Stomach (tissue), 4 donors: ENCODE results near the gene PROSER3.

Source experiments
- POLR2AphosphoS5 ChIP-seq, 3 donors: sonication (generic); formaldehyde crosslinking; IDR thresholded peaks; one replicate each; pipeline ENCODE4 v1.6.1; 2016; ENCODE audit warnings: antibody characterized with exemption in 3 of 3
- TF ChIP-seq, protein P1 (sequence below), 7 experiments: fragments of 450-650 bp in 4 of 7; fragments of 200-600 bp in 3 of 7; sonication (generic) in 3 of 7; IDR thresholded peaks; one replicate each; pipeline ENCODE4 v1.5.1; 2016 to 2019; ENCODE audit warnings: antibody characterized with exemption in 7 of 7, control low read depth in 2 of 7, mild to moderate bottlenecking in 1 of 7

DNA sequence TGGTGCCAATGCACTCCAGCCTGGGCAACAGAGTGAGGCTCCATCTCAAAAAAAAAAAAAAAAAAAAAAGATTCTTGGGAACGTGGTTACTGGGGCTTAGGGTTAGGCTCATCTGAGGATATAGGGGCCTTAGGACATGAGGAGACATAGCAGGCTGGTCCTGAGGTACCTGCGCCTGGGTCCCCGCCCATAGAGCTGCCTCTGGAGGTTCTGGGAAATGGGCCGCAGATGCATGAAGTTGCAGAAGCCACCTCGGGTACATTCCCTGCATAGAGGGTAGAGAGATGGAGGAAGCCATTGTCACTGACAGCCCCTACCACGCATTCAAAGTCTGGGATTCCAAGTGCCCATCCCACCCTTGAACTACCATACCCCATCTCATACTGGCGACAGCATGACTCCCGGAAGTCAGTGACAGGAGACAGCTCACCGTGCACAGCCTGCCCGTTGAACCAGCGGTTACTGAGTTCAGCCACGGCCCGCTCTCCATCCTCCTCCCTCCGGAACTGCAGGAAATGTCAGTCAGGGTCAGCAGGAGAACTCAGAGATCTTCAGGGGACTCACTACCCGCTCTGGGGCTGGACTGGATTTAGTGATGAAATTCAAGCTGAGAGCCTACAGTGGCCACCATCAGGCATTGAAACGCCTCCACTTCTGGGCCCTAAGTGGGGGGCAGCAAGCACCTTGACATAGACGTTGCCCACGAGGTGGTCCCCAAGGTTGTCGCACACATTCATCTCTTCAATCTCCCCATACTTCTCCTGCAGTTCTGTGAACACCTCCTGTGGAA, 14.1 kb upstream of the PROSER3 start:
- TF ChIP-seq, protein P1, sequence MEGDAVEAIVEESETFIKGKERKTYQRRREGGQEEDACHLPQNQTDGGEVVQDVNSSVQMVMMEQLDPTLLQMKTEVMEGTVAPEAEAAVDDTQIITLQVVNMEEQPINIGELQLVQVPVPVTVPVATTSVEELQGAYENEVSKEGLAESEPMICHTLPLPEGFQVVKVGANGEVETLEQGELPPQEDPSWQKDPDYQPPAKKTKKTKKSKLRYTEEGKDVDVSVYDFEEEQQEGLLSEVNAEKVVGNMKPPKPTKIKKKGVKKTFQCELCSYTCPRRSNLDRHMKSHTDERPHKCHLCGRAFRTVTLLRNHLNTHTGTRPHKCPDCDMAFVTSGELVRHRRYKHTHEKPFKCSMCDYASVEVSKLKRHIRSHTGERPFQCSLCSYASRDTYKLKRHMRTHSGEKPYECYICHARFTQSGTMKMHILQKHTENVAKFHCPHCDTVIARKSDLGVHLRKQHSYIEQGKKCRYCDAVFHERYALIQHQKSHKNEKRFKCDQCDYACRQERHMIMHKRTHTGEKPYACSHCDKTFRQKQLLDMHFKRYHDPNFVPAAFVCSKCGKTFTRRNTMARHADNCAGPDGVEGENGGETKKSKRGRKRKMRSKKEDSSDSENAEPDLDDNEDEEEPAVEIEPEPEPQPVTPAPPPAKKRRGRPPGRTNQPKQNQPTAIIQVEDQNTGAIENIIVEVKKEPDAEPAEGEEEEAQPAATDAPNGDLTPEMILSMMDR (IDR thresholded peaks at IDR 0.05): no peak
- no peak for TF ChIP-seq POLR2AphosphoS5 (IDR thresholded peaks at IDR 0.05)
